ENCODE measurements around the gene CD86. TPM values are rescaled to one million over a fixed set of nuclear protein-coding genes. Genes with fewer than 3 reads are reported as not detected.

Gene CD86
- total RNA-seq, 1 donor = not detected

- Histone ChIP-seq H3K9me3 (ENCODE audit: low read depth, low read length) (no peaks in the 10 kb centered on the region), H3K27me3 (ENCODE audit: insufficient read depth, low read length) (no peaks in the 10 kb centered on the region), H3K4me1 (ENCODE audit: insufficient read depth, low read length) (no peaks in the 10 kb centered on the region), H3K4me3 (ENCODE audit: insufficient read depth, low read length) (no peak overlapping the region), H3K4me2 (ENCODE audit: insufficient read depth, low read length) (no peak overlapping the region), H3K27ac (ENCODE audit: low read depth, low read length) (no peak overlapping the region), H2AFZ (ENCODE audit: low read length) (no peak overlapping the region), H3K79me2 (ENCODE audit: insufficient read depth, low read length) (no peaks in the 10 kb centered on the region), H3K36me3 (ENCODE audit: insufficient read depth, low read length) (no peaks in the 10 kb centered on the region), H4K20me1 (ENCODE audit: insufficient read depth, low read length) (no peaks in the 10 kb centered on the region)
- DNase-seq (ENCODE audit: insufficient read length, low spot score, missing footprints) = peak; percentile 30
- TF ChIP-seq CTCF (IDR thresholded peaks at IDR 0.05; ENCODE audit: extremely low read depth, low read depth, low read length) = no peak
Measured at GRCh38 chr3:122057671-122058070, 2.5 kb downstream of the CD86 start.

- Histone ChIP-seq H2AFZ (ENCODE audit: low read length) (no peak overlapping the region), H3K4me2 (ENCODE audit: insufficient read depth, low read length) (no peak overlapping the region), H4K20me1 (ENCODE audit: insufficient read depth, low read length) (no peaks in the 10 kb centered on the region), H3K27ac (ENCODE audit: low read depth, low read length) (no peak overlapping the region), H3K4me1 (ENCODE audit: insufficient read depth, low read length) (no peaks in the 10 kb centered on the region), H3K9me3 (ENCODE audit: low read depth, low read length) (no peaks in the 10 kb centered on the region), H3K36me3 (ENCODE audit: insufficient read depth, low read length) (no peaks in the 10 kb centered on the region), H3K4me3 (ENCODE audit: insufficient read depth, low read length) (no peak overlapping the region), H3K79me2 (ENCODE audit: insufficient read depth, low read length) (no peaks in the 10 kb centered on the region), H3K27me3 (ENCODE audit: insufficient read depth, low read length) (no peaks in the 10 kb centered on the region)
- no peak for DNase-seq (ENCODE audit: insufficient read length, low spot score, missing footprints)
- TF ChIP-seq CTCF (IDR thresholded peaks at IDR 0.05; ENCODE audit: extremely low read depth, low read depth, low read length) = no peak
Measured at GRCh38 chr3:122058294-122058693, 3.1 kb downstream of the CD86 start.

GRCh38 chr3:122060040-122060698 lies 5.0 kb downstream of the CD86 start:
- no peak overlapping the region for H3K4me3 ChIP-seq (ENCODE audit: insufficient read depth, low read length)
- no peak overlapping the region for H3K4me2 ChIP-seq (ENCODE audit: insufficient read depth, low read length)
- no peaks in the 10 kb centered on the region for H3K27me3 ChIP-seq (ENCODE audit: insufficient read depth, low read length)
- H3K4me1 ChIP-seq (ENCODE audit: insufficient read depth, low read length) = no peaks in the 10 kb centered on the region
- H3K27ac ChIP-seq (ENCODE audit: low read depth, low read length) = no peak overlapping the region
- no peak for TF ChIP-seq CTCF (IDR thresholded peaks at IDR 0.05; ENCODE audit: extremely low read depth, low read depth, low read length)
- no peak overlapping the region for H2AFZ ChIP-seq (ENCODE audit: low read length)
- no peaks in the 10 kb centered on the region for H3K36me3 ChIP-seq (ENCODE audit: insufficient read depth, low read length)
- no peaks in the 10 kb centered on the region for H3K9me3 ChIP-seq (ENCODE audit: low read depth, low read length)
- no peaks in the 10 kb centered on the region for H3K79me2 ChIP-seq (ENCODE audit: insufficient read depth, low read length)
- H4K20me1 ChIP-seq (ENCODE audit: insufficient read depth, low read length) = no peaks in the 10 kb centered on the region
- no peak for DNase-seq (ENCODE audit: insufficient read length, low spot score, missing footprints)

GRCh38 chr3:122063908-122064307 lies 8.7 kb downstream of the CD86 start:
- H3K27me3 ChIP-seq (ENCODE audit: insufficient read depth, low read length) = no peaks in the 10 kb centered on the region
- H4K20me1 ChIP-seq (ENCODE audit: insufficient read depth, low read length) = no peaks in the 10 kb centered on the region
- no peak for TF ChIP-seq CTCF (IDR thresholded peaks at IDR 0.05; ENCODE audit: extremely low read depth, low read depth, low read length)
- H3K9me3 ChIP-seq (ENCODE audit: low read depth, low read length) = no peaks in the 10 kb centered on the region
- DNase-seq (ENCODE audit: insufficient read length, low spot score, missing footprints) = no peak
- no peaks in the 10 kb centered on the region for H3K4me1 ChIP-seq (ENCODE audit: insufficient read depth, low read length)
- H3K4me2 ChIP-seq (ENCODE audit: insufficient read depth, low read length) = no peak overlapping the region
- no peak overlapping the region for H3K27ac ChIP-seq (ENCODE audit: low read depth, low read length)
- H3K79me2 ChIP-seq (ENCODE audit: insufficient read depth, low read length) = no peaks in the 10 kb centered on the region
- H3K4me3 ChIP-seq (ENCODE audit: insufficient read depth, low read length) = no peak overlapping the region
- H3K36me3 ChIP-seq (ENCODE audit: insufficient read depth, low read length) = no peaks in the 10 kb centered on the region
- H2AFZ ChIP-seq (ENCODE audit: low read length) = no peak overlapping the region
